GM18870 (cell line): Measurements from ENCODE around the gene TMEM179.

Source experiments
- ATAC-seq: cut with Tn5 transposase; IDR thresholded peaks from one replicate; pipeline ENCODE4 v1.9.1; 2021; ENCODE audit warnings: moderate library complexity; ENCODE audit not compliant: unreplicated experiment

The TMEM179 gene

GRCh38 chr14:104558231-104559027 is 46.1 kb downstream of the TMEM179 start:
- ATAC-seq = no peak

DNA sequence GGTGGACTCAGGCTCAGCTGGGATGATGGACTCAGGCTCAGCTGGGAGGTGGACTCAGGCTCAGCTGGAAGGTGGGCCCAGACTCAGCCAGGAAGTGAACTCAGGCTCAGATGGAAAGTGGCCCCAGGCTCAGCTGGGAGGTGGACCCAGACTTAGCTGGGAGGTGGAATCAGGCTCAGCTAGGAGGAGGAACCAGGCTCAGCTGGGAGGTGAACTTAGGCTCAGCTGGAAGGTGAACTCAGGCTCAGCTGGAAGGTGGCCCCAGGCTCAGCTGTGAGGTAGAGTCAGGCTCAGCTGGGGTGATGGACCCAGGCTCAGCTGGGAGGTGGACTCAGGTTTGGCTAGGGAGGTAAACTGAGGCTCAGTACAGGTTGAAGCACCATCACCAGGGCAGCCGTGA is 46.8 kb downstream of the TMEM179 start:
- ATAC-seq = no peak

- ATAC-seq = no peak
Observed at GRCh38 chr14:104557086-104557485, 47.5 kb downstream of the TMEM179 start.

GRCh38 chr14:104556256-104557021 is 48.1 kb downstream of the TMEM179 start:
- no peak for ATAC-seq

- no peak for ATAC-seq
Observed at GRCh38 chr14:104555430-104556255, 48.9 kb downstream of the TMEM179 start.

GRCh38 chr14:104554608-104555429 is 49.8 kb downstream of the TMEM179 start:
- ATAC-seq = no peak

DNA sequence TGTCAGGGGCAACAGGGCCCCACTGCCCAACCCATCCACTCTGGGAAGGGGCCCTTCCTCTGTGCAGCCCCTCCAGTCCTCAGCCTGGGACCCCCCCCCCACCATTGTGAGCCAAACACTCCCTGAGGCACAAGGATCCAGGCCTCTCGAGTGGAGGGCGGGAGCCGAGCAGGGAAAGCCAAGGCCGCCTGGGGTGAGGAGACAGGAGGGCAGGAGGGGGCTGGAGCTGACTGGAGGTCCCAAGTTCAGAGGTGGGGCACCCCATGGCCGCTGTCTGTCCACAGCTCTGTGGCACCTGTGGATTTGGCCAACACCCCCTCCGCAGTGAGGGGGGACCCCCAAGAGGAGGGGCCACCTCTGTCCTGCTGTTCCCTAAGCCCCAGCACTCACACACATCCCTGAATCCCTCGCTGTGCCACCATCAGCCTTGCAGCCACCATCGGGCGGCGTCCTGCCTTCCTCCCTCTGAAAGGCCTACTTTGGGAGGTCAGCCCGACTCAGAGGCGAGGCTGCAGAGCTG is 50.4 kb downstream of the TMEM179 start:
- ATAC-seq = no peak

- no peak for ATAC-seq
Observed at GRCh38 chr14:104553166-104554087, 51.1 kb downstream of the TMEM179 start.

DNA sequence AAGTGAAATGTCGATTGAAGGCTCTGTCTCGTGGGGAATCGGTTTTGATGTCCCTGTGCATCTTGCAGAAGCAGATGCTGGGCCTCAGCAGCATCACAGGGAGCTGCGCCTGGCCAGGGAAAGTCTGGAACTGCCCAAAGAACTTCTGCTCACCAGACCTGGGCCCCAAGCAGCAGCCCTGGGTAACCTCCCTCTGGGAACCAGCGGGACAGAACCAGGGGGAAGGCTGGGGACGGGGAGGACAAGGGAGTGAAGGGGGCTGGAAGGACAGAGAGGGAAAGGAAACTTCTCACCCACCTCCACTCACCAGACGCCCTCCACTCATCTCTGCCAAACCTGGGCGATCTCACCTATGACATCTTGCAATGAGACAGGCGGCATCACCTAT is 51.8 kb downstream of the TMEM179 start:
- no peak for ATAC-seq

DNA sequence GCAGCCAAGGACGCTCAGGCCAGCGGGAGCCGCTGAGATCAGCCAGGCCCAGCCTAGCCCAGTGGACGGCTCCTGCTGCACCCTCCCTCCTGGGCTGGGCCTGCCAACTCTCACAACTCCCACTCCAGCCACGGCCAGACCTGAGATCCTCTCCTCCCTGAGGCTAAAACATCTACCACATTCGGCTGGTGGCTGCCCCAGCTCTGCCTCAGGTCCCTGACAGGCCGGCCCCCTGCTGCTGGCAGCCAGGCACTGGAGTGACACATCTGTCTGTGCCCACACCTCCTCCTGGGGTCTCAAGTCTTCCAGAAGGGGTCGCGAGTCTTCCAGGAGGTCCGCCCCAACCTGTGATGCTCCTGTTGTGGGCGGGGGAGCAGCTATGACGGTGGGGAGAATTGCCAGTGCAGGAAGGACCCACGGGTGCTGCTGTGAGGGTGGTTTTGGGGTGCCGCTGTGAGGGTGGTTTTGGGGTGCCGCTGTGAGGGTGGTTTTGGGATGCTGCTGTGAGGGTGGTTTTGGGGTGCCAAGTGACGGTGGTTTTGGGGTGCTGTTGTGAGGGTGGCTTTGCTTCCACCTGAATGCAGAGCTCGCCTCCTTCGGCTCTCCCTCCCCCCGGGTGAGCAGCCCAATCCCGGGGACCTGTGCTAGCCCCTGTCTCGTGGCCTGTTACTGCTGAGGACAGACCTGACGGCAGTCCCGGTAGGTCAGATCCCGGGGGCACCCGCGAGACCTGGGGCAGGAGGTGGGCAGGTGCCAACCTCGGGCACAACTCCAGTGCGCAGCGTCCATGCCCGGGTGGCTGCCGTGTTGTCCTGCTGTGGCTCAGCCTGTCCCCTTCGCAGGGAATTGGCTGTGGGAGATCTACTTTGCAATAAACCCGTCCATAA is 52.5 kb downstream of the TMEM179 start:
- ATAC-seq = no peak

DNA sequence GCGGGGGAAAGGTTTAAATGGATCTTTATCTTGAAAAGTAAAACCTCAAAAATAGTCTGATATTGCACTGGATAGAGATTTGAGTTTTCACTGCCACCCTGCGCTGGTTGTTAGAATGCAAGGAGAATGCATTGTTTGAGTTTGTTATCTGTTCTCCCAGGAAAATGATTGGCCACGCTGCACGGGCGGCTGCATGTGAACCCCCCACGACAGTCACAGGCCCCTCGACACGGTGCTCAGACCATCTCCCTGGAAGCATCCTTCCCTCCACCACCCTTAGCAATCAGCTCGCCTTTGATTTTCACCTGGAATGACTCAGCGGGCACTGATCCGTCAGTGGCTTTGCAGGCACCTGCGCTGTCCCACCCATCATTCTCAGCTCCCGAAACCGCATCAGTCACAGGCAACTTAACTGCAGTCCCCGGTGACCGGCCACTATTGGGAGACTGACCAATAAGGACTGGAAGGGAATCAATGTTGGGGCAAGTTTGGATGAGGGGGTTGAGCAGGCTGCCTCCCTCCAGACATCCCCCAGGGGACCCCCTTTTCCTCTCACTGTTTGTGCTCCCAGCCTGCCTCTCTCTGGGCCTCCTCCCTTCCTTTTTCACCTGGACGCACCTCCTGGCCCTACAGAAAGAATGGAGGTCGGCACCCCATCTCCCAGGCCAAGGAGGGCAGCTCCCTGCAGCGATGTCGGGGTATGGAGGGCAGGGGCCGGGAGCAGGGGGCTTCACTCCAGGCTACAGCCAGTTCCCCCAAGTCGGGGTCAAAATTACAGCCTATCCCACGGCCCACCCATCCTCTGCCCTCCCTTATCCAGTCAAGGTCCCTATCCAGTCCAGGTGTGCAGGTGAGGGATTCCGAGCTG is 53.5 kb downstream of the TMEM179 start:
- ATAC-seq = no peak

GRCh38 chr14:104550340-104550860 is 54.2 kb downstream of the TMEM179 start:
- ATAC-seq = no peak

GRCh38 chr14:104549536-104550339 is 54.8 kb downstream of the TMEM179 start:
- ATAC-seq = no peak

DNA sequence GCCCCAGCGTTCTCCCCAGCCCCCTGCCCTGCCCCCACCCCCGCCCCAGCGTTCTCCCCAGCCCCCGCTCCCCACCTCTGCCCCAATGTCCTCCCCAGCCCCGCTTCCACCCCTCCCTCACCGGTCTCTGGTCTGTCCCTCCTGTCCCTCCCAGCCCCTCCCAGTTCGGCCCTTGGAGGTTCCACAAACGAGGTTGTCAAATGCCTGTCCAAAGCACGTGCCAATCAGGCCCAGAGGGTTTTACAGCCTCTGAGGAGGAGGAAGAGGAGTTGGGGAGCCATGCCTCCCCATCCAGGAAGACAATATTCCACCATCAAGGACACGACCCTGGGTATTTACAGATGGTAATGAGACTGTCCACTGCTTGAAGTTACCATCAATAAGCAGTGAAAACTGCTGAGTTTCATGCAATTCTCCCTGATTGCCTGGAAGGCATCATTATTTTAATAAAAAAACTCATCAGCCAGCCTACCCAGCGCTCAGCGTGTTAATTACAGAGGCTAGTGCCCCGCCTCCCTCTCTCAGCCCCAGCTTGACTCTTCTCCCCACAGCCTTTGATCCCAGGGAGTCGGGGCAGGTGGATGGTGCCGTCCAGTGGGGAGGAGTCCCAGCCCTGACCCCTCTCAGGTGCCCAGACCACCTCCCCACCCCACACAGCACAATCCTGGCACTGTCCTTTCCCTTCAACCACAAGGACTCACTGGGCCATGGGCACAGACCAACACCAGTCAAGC is 55.6 kb downstream of the TMEM179 start:
- no peak for ATAC-seq

DNA sequence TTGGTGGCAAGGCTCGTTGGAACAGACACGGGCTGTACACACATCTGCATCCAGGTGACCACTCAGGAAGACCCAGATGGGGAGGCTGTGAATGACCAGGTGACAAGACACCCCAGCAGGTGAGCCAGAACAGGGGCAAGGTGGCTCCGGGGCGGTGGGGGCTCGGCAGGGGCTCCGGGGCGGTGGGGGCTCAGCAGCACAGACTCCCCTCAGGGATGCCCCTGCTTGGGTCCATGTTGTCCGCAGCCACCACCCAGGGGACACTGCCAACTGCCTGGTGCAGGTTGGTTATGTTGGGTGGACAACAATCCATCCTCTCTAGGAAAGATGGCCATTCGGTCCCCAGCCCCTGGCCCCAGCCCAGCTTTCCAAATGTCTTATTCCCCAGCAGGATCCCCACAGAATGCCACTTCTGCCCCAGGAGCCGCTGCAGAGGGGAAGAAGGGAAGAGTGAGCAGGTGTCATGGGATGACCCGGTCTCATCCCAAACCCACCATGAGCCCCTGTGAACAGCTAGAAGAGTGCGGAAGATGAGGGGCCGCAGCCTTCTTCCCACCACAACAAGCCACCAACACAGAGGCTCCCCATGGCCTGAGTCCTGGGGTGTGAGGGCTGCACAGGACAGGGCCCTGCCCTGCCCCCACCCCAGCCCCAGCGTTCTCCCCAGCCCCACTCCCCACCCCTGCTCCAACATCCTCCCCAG is 56.4 kb downstream of the TMEM179 start:
- ATAC-seq = no peak
